Neutrophil (primary cell): Measurements from ENCODE around the gene RND2.

Experiments used
- H3K27ac ChIP-seq: fragments of 200-600 bp; sonication (generic); 2 replicates; pipeline ENCODE4 v1.5.1; 2016; ENCODE audit warnings: mild to moderate bottlenecking, moderate library complexity
- H3K27me3 ChIP-seq: fragments of 200-600 bp; sonication (generic); 2 replicates; pipeline ENCODE4 v1.6.0; 2016; ENCODE audit warnings: mild to moderate bottlenecking
- H3K36me3 ChIP-seq: fragments of 200-600 bp; sonication (generic); 2 replicates; pipeline ENCODE4 v1.5.1; 2017
- H3K4me1 ChIP-seq, 2 experiments: fragments of 200-600 bp in 1 of 2; sonication (generic) in 1 of 2; 1 replicate in 1 of 2; 2 replicates in 1 of 2; pipeline versions ENCODE4 v1.5.1 to v1.6.1; 2013 to 2016; ENCODE audit warnings: low read depth in 1 of 2, low read length in 1 of 2, mild to moderate bottlenecking in 1 of 2, moderate library complexity in 1 of 2; ENCODE audit not compliant: control insufficient read depth in 1 of 2, insufficient read depth in 1 of 2
- H3K4me3 ChIP-seq, 2 experiments: fragments of 200-600 bp in 1 of 2; sonication (generic) in 1 of 2; 1 replicate in 1 of 2; 2 replicates in 1 of 2; pipeline ENCODE4 v1.5.1; 2013 to 2016; ENCODE audit warnings: low read depth in 1 of 2, low read length in 1 of 2, mild to moderate bottlenecking in 1 of 2, moderate library complexity in 1 of 2
- H3K9me3 ChIP-seq: fragments of 200-600 bp; sonication (generic); 2 replicates; pipeline ENCODE4 v1.5.1; 2016
- TF ChIP-seq, protein P1 (sequence below): fragments of 200-600 bp; sonication (generic); IDR thresholded peaks from 2 replicates; pipeline ENCODE4 v1.5.1; 2016; ENCODE audit warnings: antibody characterized with exemption

The RND2 gene

DNA sequence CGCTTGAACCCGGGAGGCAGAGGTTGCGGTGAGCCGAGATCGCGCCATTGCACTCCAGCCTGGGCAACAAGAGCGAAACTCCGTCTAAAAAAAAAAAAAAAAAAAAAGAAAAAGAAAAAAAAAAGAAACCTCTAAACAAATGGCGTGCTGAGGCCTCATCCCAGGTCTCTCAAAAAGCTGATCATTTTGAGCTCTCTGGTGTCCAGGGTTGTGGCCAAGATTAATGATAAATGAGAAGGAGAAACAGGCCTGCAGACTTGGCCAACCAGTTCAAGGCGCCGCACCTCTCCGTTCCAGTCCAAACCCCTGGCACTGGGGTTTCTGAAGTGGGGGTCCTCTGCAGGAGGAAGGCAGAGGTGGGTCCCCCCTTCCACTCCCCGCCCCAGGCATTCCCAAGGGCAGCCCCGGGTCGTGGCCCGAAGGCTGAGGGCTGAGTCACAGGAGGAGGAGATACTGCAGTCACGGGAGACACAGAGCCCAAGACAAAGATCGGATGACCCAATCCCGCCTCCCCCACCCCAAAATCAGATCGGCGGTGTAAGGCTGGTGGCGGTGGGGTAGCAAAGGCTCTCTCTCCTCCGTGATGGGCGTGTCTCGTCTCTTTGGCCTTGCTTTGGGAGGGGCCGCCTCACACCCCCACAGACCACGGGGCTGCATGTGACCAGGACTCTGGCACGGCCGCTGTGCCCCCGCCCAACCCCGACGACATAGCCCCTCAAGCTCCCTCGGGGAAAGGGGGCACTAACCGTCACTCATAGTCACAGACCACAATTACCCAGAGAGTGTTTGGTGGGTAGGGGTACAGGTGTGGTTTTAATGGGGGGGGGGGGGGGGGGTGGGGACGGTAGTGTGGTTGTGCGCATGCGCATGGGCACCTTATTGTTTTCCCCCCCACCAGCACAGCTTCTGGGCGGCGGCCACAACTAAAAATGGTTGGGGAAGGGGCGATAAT is 4.0 kb upstream of the RND2 start:
- peaks cover 61% of the 10 kb centered on the region in 2 experiments for H3K4me1 ChIP-seq
- no peaks in the 10 kb centered on the region for H3K9me3 ChIP-seq
- peaks cover 7% of the 10 kb centered on the region for H3K36me3 ChIP-seq
- peak overlapping the region; percentile 92 for H3K4me3 ChIP-seq
- H3K27me3 ChIP-seq = peaks cover 21% of the 10 kb centered on the region
- H3K27ac ChIP-seq = peak overlapping the region; percentile 69
- TF ChIP-seq, protein P1, sequence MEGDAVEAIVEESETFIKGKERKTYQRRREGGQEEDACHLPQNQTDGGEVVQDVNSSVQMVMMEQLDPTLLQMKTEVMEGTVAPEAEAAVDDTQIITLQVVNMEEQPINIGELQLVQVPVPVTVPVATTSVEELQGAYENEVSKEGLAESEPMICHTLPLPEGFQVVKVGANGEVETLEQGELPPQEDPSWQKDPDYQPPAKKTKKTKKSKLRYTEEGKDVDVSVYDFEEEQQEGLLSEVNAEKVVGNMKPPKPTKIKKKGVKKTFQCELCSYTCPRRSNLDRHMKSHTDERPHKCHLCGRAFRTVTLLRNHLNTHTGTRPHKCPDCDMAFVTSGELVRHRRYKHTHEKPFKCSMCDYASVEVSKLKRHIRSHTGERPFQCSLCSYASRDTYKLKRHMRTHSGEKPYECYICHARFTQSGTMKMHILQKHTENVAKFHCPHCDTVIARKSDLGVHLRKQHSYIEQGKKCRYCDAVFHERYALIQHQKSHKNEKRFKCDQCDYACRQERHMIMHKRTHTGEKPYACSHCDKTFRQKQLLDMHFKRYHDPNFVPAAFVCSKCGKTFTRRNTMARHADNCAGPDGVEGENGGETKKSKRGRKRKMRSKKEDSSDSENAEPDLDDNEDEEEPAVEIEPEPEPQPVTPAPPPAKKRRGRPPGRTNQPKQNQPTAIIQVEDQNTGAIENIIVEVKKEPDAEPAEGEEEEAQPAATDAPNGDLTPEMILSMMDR = no peak

DNA sequence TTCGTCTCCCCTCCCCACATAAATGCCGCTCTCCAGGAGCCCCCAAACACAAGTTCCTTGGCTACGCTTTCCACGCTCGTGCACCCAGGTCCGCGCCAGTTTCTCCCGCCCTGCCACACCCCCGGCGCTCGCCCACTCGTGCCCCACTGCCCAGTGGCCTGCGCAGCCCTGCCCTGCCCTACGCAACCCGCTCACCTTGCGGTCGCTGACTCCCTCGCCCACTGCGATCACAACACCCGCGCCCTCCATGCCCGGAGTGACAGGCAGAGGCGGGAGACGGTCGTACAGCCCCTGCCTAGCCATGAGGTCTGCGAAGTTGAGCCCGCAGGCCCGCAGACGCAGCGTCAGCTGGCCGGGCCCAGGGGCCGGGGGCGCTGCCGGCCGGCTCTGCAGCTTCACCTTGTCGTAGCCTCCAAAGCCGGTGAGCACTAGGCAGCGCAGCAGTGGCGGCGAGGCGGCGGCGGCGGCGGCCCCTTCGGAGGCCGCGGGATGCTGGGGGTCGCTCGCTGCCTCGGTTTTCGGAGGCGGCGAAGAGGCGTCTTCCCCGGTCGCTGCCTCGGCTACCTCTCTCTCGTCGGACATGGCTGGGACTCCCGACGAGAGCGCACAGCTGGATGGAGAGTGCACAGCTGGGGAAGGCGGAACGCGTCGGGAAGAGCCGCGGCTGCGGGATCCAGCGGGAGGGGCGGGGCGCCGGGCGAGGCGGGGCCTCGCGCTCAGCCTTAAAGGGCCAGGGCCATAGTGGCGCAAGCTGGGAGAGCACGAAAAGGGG is 3.1 kb upstream of the RND2 start, which contains the start of gene VAT1:
Gene VAT1, minus strand, starts transcription at position 645 of the 772 bp plus-strand sequence. Its CDS starts 63 bp downstream, at position 582.
- Histone ChIP-seq H3K4me3 (peak within 1 kb of the TSS; percentile 92), H3K27ac (peak within 1 kb of the TSS; percentile 69), H3K4me1 (peaks cover 60 to 61% of the 10 kb centered on the region in 2 experiments), H3K27me3 (peaks cover 28% of the 10 kb centered on the region), H3K36me3 (no peaks in the 10 kb centered on the region), H3K9me3 (no peaks in the 10 kb centered on the region)
- TF ChIP-seq, protein P1 = no peak

DNA sequence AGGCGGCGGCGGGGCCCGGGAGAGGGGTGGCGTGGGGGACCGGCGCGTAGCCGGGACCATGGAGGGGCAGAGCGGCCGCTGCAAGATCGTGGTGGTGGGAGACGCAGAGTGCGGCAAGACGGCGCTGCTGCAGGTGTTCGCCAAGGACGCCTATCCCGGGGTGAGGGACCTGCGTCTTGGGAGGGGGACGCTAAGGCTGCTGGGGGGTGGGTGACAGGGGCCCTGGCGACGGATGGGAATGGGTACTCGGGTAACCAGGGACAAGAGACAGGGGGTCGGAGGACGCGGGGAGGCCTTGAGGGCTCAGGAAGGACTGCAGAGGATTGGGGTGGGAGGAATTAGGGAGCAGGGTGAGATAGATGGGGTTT is 243 bp downstream of the RND2 start:
- TF ChIP-seq, protein P1 = no peak
- Histone ChIP-seq H3K9me3 (no peaks in the 10 kb centered on the region), H3K36me3 (no peaks in the 10 kb centered on the region), H3K27ac (no peak overlapping the region), H3K27me3 (peaks cover 28% of the 10 kb centered on the region), H3K4me3 (peak overlapping the region in 1 of 2 experiments; percentile 63), H3K4me1 (peaks cover 34 to 36% of the 10 kb centered on the region in 2 experiments)

DNA sequence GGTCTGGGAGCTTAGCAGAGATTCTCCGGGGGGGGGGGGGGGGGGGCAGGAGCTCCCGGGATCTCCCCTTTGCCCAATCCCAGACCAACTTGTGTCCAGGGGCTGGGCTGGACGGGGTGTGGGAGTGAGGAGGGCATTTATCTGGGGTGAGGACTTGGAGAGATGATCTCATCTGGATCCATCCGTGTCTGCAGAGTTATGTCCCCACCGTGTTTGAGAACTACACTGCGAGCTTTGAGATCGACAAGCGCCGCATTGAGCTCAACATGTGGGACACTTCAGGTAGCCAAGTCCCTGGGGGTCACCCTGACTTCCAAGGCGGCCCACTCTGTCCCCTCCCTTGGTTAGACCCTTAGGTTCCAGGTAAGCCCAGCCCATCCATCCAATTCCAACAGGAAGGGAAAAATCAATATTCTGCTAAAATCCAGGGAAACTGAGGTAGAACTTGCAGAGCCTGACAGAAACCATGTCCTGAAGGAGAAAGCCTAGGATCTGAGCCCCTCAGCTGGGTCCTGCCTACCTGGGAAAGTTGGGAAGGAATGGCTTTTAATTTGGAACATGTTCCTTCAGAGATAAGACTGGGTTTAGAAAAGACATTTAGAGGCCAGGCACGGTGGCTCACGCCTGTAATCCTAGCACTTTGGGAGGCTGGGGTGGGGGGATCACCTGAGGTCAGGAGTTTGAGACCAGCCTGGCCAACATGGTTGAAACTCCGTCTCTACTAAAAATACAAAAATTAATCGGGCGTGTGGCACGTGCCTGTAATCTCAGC is 921 bp downstream of the RND2 start:
- Histone ChIP-seq H3K27ac (no peak overlapping the region), H3K4me1 (peaks cover 28 to 29% of the 10 kb centered on the region in 2 experiments), H3K27me3 (peaks cover 28% of the 10 kb centered on the region), H3K4me3 (no peak overlapping the region), H3K9me3 (no peaks in the 10 kb centered on the region), H3K36me3 (no peaks in the 10 kb centered on the region)
- TF ChIP-seq, protein P1 = no peak

DNA sequence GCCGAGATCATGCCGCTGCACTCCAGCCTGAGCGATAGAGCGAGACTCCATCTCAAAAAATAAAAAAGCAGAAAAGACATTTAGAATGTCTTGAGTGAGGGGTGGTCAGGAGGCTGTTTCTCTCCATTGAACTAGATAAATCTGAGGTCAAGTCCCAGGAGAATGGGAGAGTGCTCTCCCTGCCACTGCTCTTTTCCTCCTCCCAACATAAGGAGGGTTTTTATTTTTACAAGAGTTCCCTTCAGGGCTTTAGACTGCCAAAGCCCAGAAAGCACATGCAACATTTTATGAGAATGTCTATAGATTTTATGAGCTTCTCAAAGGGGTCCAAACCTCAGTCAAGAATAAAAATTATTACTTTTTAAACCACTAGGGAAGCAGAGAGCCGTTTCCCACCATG is 1.6 kb downstream of the RND2 start:
- H3K36me3 ChIP-seq = no peaks in the 10 kb centered on the region
- peaks cover 22 to 24% of the 10 kb centered on the region in 2 experiments for H3K4me1 ChIP-seq
- H3K27ac ChIP-seq = no peak overlapping the region
- no peaks in the 10 kb centered on the region for H3K9me3 ChIP-seq
- peaks cover 28% of the 10 kb centered on the region for H3K27me3 ChIP-seq
- no peak overlapping the region for H3K4me3 ChIP-seq
- TF ChIP-seq, protein P1 = no peak
